ENCODE measurements around the gene FXYD3.

DNA sequence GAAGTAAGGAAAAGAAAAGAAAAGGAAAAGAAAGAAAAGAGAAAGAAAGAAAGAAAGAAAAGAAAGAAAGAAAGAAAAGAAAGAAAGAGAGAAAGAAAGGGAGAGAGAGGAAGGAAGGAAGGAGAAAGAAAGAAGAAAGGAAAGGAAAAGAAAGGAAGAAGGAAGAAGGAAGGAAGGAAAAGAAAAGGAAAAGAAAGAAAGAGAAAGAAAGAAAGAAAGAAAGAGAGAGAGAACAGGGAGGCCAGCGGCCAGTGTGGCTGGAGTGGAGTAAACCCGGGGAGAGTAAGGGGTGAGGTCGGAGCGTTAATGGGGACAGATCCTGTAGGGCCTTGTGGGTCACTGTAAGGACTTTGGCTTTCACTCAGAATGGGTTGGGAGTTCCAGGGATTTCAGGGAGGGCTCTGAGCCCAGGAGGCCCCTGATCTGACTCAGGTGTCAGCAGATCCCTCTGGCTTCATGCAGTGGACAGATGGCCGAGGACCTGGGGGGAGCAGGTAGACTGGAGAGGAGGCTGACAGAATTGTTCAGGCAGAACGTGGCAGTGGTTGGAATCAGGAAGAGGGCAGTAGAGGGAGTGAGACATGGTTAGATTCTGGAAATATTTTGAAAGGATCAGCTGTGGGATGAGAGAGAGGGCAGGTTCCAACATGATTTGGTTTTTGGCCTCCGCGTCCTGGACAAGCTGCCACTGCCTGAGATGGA, 19.8 kb upstream of the FXYD3 start:
- TF ChIP-seq, protein P1, sequence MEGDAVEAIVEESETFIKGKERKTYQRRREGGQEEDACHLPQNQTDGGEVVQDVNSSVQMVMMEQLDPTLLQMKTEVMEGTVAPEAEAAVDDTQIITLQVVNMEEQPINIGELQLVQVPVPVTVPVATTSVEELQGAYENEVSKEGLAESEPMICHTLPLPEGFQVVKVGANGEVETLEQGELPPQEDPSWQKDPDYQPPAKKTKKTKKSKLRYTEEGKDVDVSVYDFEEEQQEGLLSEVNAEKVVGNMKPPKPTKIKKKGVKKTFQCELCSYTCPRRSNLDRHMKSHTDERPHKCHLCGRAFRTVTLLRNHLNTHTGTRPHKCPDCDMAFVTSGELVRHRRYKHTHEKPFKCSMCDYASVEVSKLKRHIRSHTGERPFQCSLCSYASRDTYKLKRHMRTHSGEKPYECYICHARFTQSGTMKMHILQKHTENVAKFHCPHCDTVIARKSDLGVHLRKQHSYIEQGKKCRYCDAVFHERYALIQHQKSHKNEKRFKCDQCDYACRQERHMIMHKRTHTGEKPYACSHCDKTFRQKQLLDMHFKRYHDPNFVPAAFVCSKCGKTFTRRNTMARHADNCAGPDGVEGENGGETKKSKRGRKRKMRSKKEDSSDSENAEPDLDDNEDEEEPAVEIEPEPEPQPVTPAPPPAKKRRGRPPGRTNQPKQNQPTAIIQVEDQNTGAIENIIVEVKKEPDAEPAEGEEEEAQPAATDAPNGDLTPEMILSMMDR (IDR thresholded peaks at IDR 0.05; ENCODE audit: low read depth, low read length, missing input control) = no peak
- no peak for TF ChIP-seq JUND (IDR thresholded peaks at IDR 0.05)

Data from liver (tissue), 3 donors.